ENCODE measurements around the gene MSH6.
"Not testable (repeated sequence)": the region's sequence is repeated elsewhere in the genome, so short reads cannot be mapped to it uniquely, and the experiment has no call there.

Gene MSH6

GRCh38 chr2:47844162-47844561, 61.2 kb downstream of the MSH6 start:
- Histone ChIP-seq H3K36me3 (ENCODE audit: insufficient read depth, low read length) (no peaks in the 10 kb centered on the region), H3K4me1 (ENCODE audit: insufficient read depth, low read length) (peaks cover 11% of the 10 kb centered on the region), H3K27me3 (ENCODE audit: control insufficient read depth in 1 of 2, insufficient read depth in 2 of 2, low read length in 2 of 2) (no peaks in the 10 kb centered on the region), H3K9ac (ENCODE audit: low read length) (no peak overlapping the region), H3K9me3 (ENCODE audit: low read length) (no peaks in the 10 kb centered on the region), H3K4me3 (ENCODE audit: low read depth in 1 of 2, low read length in 2 of 2) (no peak overlapping the region), H3K27ac (ENCODE audit: low read depth, low read length) (no peak overlapping the region)

DNA sequence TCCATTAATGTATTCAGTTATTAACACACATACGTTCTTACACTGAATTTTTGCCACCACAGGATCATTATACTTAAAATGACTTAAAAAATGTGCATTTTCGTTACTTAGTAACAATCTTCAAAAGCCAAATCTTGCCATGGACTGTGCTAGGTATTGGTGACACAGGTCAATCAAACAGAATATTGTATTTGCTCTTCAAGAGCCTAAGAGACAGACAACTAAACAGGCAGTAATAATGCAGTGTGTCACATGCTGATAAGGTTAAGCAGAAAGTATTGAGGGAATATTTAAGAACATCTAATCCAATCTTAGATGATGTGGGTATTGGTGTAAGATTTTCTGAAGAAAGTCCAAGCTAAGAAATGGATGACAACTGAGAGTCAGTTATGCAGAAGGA, 66.4 kb downstream of the MSH6 start:
- Histone ChIP-seq H3K27me3 (ENCODE audit: control insufficient read depth in 1 of 2, insufficient read depth in 2 of 2, low read length in 2 of 2) (no peaks in the 10 kb centered on the region), H3K9me3 (ENCODE audit: low read length) (no peaks in the 10 kb centered on the region), H3K4me3 (ENCODE audit: low read depth in 1 of 2, low read length in 2 of 2) (no peak overlapping the region), H3K27ac (ENCODE audit: low read depth, low read length) (no peak overlapping the region), H3K4me1 (ENCODE audit: insufficient read depth, low read length) (peaks cover 5% of the 10 kb centered on the region), H3K36me3 (ENCODE audit: insufficient read depth, low read length) (no peaks in the 10 kb centered on the region), H3K9ac (ENCODE audit: low read length) (no peak overlapping the region)

DNA sequence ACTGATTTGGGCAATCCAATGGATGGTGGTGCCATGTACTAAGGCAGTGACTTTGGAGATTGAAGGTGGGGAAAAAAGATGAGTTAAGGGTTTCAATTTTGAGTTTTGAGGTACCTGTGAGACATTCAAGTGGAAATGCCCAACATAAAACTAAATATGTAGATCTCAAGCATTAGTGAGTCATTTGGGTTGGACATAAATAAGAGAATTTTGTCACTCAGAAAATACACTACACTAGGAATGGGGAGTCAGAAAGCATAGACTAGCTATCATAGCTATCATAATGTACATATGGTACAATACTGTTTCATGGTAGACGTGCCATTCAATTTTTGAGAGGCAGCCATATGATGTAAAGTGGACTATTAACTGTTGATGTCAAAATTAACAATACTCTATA, 67.3 kb downstream of the MSH6 start:
- Histone ChIP-seq H3K27ac (ENCODE audit: low read depth, low read length) (no peak overlapping the region), H3K9ac (ENCODE audit: low read length) (no peak overlapping the region), H3K9me3 (ENCODE audit: low read length) (no peaks in the 10 kb centered on the region), H3K36me3 (ENCODE audit: insufficient read depth, low read length) (no peaks in the 10 kb centered on the region), H3K4me3 (ENCODE audit: low read depth in 1 of 2, low read length in 2 of 2) (no peak overlapping the region), H3K27me3 (ENCODE audit: control insufficient read depth in 1 of 2, insufficient read depth in 2 of 2, low read length in 2 of 2) (no peaks in the 10 kb centered on the region), H3K4me1 (ENCODE audit: insufficient read depth, low read length) (peaks cover 5% of the 10 kb centered on the region)

- H3K9me3 ChIP-seq (ENCODE audit: low read length); H3K36me3 ChIP-seq (ENCODE audit: insufficient read depth, low read length); H3K27ac ChIP-seq (ENCODE audit: low read depth, low read length); H3K4me3 ChIP-seq (ENCODE audit: low read depth in 1 of 2, low read length in 2 of 2); H3K9ac ChIP-seq (ENCODE audit: low read length); H3K27me3 ChIP-seq (ENCODE audit: control insufficient read depth in 1 of 2, insufficient read depth in 2 of 2, low read length in 2 of 2); H3K4me1 ChIP-seq (ENCODE audit: insufficient read depth, low read length): not testable (repeated sequence)
Measured at GRCh38 chr2:47853067-47853777, 70.3 kb downstream of the MSH6 start.
